Body of pancreas (tissue), 4 donors: ENCODE results near the gene BET1L. TPM values are rescaled to one million over a fixed set of nuclear protein-coding genes. Genes with fewer than 3 reads are reported as not detected.

Experiments
- ATAC-seq: fragments of 150-250 bp; one replicate; pipeline ENCODE4 v1.9.1; 2016
- DNase-seq, 4 donors: peaks; one replicate each; pipeline ENCODE4 v3.0.0-alpha.2; 2019
- H3K27ac ChIP-seq, 4 donors: fragments of 200-600 bp; sonication (generic); 1 replicate in 3 of 4; 2 replicates in 1 of 4; pipeline versions ENCODE4 v1.5.1 to v1.6.1; 2016 to 2019; ENCODE audit warnings: mild to moderate bottlenecking in 1 of 4, mixed read lengths in 1 of 4, moderate library complexity in 1 of 4
- H3K27me3 ChIP-seq, 2 donors: fragments of 200-600 bp; sonication (generic); one replicate each; pipeline ENCODE4 v1.6.0; 2016; ENCODE audit warnings: mild to moderate bottlenecking in 1 of 2
- H3K36me3 ChIP-seq, 2 donors: fragments of 200-600 bp; sonication (generic); replicated peaks in 1 of 2; 2 replicates each; pipeline ENCODE4 v1.5.1; 2016; ENCODE audit warnings: low read depth in 2 of 2; ENCODE audit not compliant: insufficient read depth in 1 of 2
- H3K4me1 ChIP-seq: fragments of 200-600 bp; sonication (generic); one replicate; pipeline ENCODE4 v1.6.0; 2016
- H3K4me3 ChIP-seq, 2 donors: fragments of 200-600 bp; sonication (generic); 1 replicate in 1 of 2; 2 replicates in 1 of 2; pipeline ENCODE4 v1.5.1; 2016 to 2019
- H3K9me3 ChIP-seq, 3 donors: fragments of 200-600 bp; sonication (generic); 1 replicate in 2 of 3; 2 replicates in 1 of 3; pipeline ENCODE4 v1.5.1; 2016
- CTCF ChIP-seq, 7 experiments: fragments of 450-650 bp in 4 of 7; fragments of 200-600 bp in 3 of 7; sonication (generic) in 3 of 7; IDR thresholded peaks; one replicate each; pipeline ENCODE4 v1.5.1; 2016 to 2019; ENCODE audit warnings: antibody characterized with exemption in 7 of 7
- POLR2A ChIP-seq, 3 donors: fragments of 450-650 bp; IDR thresholded peaks; one replicate each; pipeline ENCODE4 v1.6.1; 2016; ENCODE audit warnings: antibody characterized with exemption in 3 of 3, mild to moderate bottlenecking in 2 of 3
- WGBS, 2 donors: methylation state at CpG; one replicate each; pipeline ENCODE4 v1.1.5; 2017; 5-methylcytosine and 5-hydroxymethylcytosine counted together
- intact Hi-C: fragments of 100-400 bp; cut with DNase I; formaldehyde crosslinking; loops from one replicate; pipeline ENCODE4 v1.15.1; 2023
- total RNA-seq, 2 donors: library from RNA; depleted of rRNA; stranded (reverse); fragments of >200 nt; gene quantifications; one replicate each; pipeline ENCODE4 v1.1.0, GENCODE V29; 2016

The BET1L gene
- total RNA-seq, 2 donors from 2014 or later, result 22.3 to 31.0 TPM

- Histone ChIP-seq H3K27me3 (no peaks in the 10 kb centered on the region), H3K27ac (no peak overlapping the region), H3K4me3 (no peak overlapping the region), H3K9me3 (no peaks in the 10 kb centered on the region), H3K36me3 (no peaks in the 10 kb centered on the region), H3K4me1 (peaks cover 21% of the 10 kb centered on the region)
- intact Hi-C loops, result loop anchor here (10.0 kb wide), 1 partner anchor 132 kb away; the partner anchor contains the start of gene B4GALNT4
- DNase-seq (no peak), ATAC-seq (no peak)
- WGBS, 2 donors, result 86 to 92% methylated on average over 20 of the region's 20 CpGs
- TF ChIP-seq CTCF (IDR thresholded peaks at IDR 0.05) (no peak), POLR2A (IDR thresholded peaks at IDR 0.05) (no peak)
Observed at GRCh38 chr11:232783-233565, 25.8 kb upstream of the BET1L start.

- intact Hi-C loops, result loop anchor here (10.0 kb wide), 1 partner anchor 134 kb away; the partner anchor contains the start of gene B4GALNT4
- Histone ChIP-seq H3K27me3 (no peaks in the 10 kb centered on the region), H3K9me3 (no peaks in the 10 kb centered on the region), H3K27ac (no peak overlapping the region), H3K4me1 (peaks cover 11% of the 10 kb centered on the region), H3K36me3 (no peaks in the 10 kb centered on the region), H3K4me3 (no peak overlapping the region)
- ATAC-seq (no peak), DNase-seq (no peak)
- 92 to 97% methylated on average over 10 of the region's 10 CpGs for WGBS, 2 donors
- TF ChIP-seq CTCF (IDR thresholded peaks at IDR 0.05) (no peak), POLR2A (IDR thresholded peaks at IDR 0.05) (no peak)
Observed at GRCh38 chr11:230431-230830, 23.2 kb upstream of the BET1L start.

GRCh38 chr11:227824-228379 lies 20.7 kb upstream of the BET1L start:
- intact Hi-C loops, result no loop called here
- DNase-seq, result no peak
- ATAC-seq, result no peak
- TF ChIP-seq CTCF (IDR thresholded peaks at IDR 0.05) (no peak), POLR2A (IDR thresholded peaks at IDR 0.05) (no peak)
- H3K9me3 ChIP-seq, result no peaks in the 10 kb centered on the region
- H3K4me3 ChIP-seq, result no peak overlapping the region
- H3K4me1 ChIP-seq, result no peaks in the 10 kb centered on the region
- H3K27me3 ChIP-seq, result no peaks in the 10 kb centered on the region
- H3K36me3 ChIP-seq, result no peaks in the 10 kb centered on the region
- no peak overlapping the region for H3K27ac ChIP-seq
- 83 to 89% methylated on average over 6 of the region's 6 CpGs for WGBS, 2 donors

- ATAC-seq (no peak), DNase-seq (no peak)
- Histone ChIP-seq H3K27me3 (no peaks in the 10 kb centered on the region), H3K4me1 (no peaks in the 10 kb centered on the region), H3K9me3 (no peaks in the 10 kb centered on the region), H3K27ac (no peak overlapping the region), H3K4me3 (no peak overlapping the region), H3K36me3 (no peaks in the 10 kb centered on the region)
- WGBS, 2 donors, result 94 to 95% methylated on average over 10 of the region's 10 CpGs
- intact Hi-C loops, result no loop called here
- TF ChIP-seq POLR2A (IDR thresholded peaks at IDR 0.05) (no peak), CTCF (IDR thresholded peaks at IDR 0.05) (no peak)
Observed at GRCh38 chr11:225734-226453, 18.7 kb upstream of the BET1L start.
